CD14-positive monocyte (primary cell): ENCODE data around the gene SERINC1. TPM values are rescaled to one million over a fixed set of nuclear protein-coding genes. Genes with fewer than 3 reads are reported as not detected.

Experiments
- DNase-seq, 3 donors: peaks; one replicate each; pipeline ENCODE4 v3.0.0-alpha.2; 2011 to 2022
- H2AFZ ChIP-seq: 2 replicates; pipeline ENCODE4 v1.6.0; 2012; ENCODE audit warnings: mild to moderate bottlenecking, low read depth, low read length, inconsistent platforms; ENCODE audit not compliant: insufficient read depth, poor library complexity, severe bottlenecking
- H3K27ac ChIP-seq, 2 donors: 1 replicate in 1 of 2; 2 replicates in 1 of 2; pipeline ENCODE4 v1.5.1; 2012 to 2013; ENCODE audit warnings: low read length in 2 of 2, control low read depth in 1 of 2, inconsistent platforms in 1 of 2, low read depth in 1 of 2, mild to moderate bottlenecking in 1 of 2
- H3K27me3 ChIP-seq, 2 donors: one replicate each; pipeline versions ENCODE4 v1.6.0 to v1.6.1; 2011 to 2013; ENCODE audit warnings: low read length in 2 of 2; ENCODE audit not compliant: control insufficient read depth in 2 of 2, insufficient read depth in 2 of 2
- H3K36me3 ChIP-seq, 2 donors: replicated peaks in 1 of 2; 1 replicate in 1 of 2; 2 replicates in 1 of 2; pipeline versions ENCODE4 v1.5.1 to v1.6.1; 2012 to 2013; ENCODE audit warnings: low read length in 2 of 2, control low read depth in 1 of 2, inconsistent platforms in 1 of 2, mild to moderate bottlenecking in 1 of 2; ENCODE audit not compliant: insufficient read depth in 2 of 2, control insufficient read depth in 1 of 2
- H3K4me1 ChIP-seq, 2 donors: 1 replicate in 1 of 2; 2 replicates in 1 of 2; pipeline versions ENCODE4 v1.5.1 to v1.6.1; 2012 to 2013; ENCODE audit warnings: low read length in 2 of 2, control low read depth in 1 of 2, inconsistent platforms in 1 of 2, mild to moderate bottlenecking in 1 of 2, moderate library complexity in 1 of 2; ENCODE audit not compliant: insufficient read depth in 2 of 2, control insufficient read depth in 1 of 2
- H3K4me2 ChIP-seq: replicated peaks from 2 replicates; pipeline ENCODE3; 2012; ENCODE audit warnings: low read length, moderate library complexity, mild to moderate bottlenecking; ENCODE audit not compliant: poor library complexity, severe bottlenecking; ENCODE audit errors: extremely low read depth
- H3K4me3 ChIP-seq, 3 experiments: fragments of 200-600 bp in 1 of 3; sonication (generic) in 1 of 3; replicated peaks in 1 of 3; 1 replicate in 2 of 3; 2 replicates in 1 of 3; pipeline ENCODE4 v1.5.1; 2011 to 2013; ENCODE audit warnings: low read length in 3 of 3, mild to moderate bottlenecking in 3 of 3, control low read depth in 2 of 3, low read depth in 2 of 3, inconsistent platforms in 1 of 3, moderate library complexity in 1 of 3
- H3K79me2 ChIP-seq: 2 replicates; pipeline ENCODE4 v1.6.0; 2012; ENCODE audit warnings: mild to moderate bottlenecking, control low read depth, inconsistent platforms, low read length, moderate library complexity; ENCODE audit not compliant: insufficient read depth
- H3K9ac ChIP-seq: 2 replicates; pipeline ENCODE4 v1.6.0; 2017; ENCODE audit warnings: low read length, mild to moderate bottlenecking; ENCODE audit not compliant: insufficient read depth, poor library complexity, severe bottlenecking
- H3K9me3 ChIP-seq, 2 donors: replicated peaks in 1 of 2; 1 replicate in 1 of 2; 2 replicates in 1 of 2; pipeline versions ENCODE4 v1.5.1 to v1.6.1; 2012 to 2013; ENCODE audit warnings: low read length in 2 of 2, control low read depth in 1 of 2; ENCODE audit not compliant: control insufficient read depth in 1 of 2, insufficient read depth in 1 of 2
- H4K20me1 ChIP-seq: 2 replicates; pipeline ENCODE4 v1.6.0; 2012; ENCODE audit warnings: mild to moderate bottlenecking, low read length, control low read depth, moderate library complexity; ENCODE audit not compliant: insufficient read depth
- H3K27ac Mint-ChIP-seq, 7 donors: one replicate each; pipeline ENCODE4 v1.8.0; 2020; ENCODE audit warnings: mild to moderate bottlenecking in 7 of 7, mixed read lengths in 7 of 7, moderate library complexity in 6 of 7, inconsistent platforms in 2 of 7
- H3K27me3 Mint-ChIP-seq, 3 donors: one replicate each; pipeline ENCODE4 v1.8.0; 2021 to 2022; ENCODE audit warnings: low read depth in 3 of 3, mild to moderate bottlenecking in 3 of 3, mixed read lengths in 3 of 3, moderate library complexity in 3 of 3, inconsistent platforms in 1 of 3
- H3K36me3 Mint-ChIP-seq, 2 donors: one replicate each; pipeline ENCODE4 v1.8.0; 2020; ENCODE audit warnings: mixed read lengths in 2 of 2, inconsistent platforms in 1 of 2, mild to moderate bottlenecking in 1 of 2
- H3K4me1 Mint-ChIP-seq: one replicate; pipeline ENCODE4 v1.8.0; 2020; ENCODE audit warnings: mild to moderate bottlenecking, mixed read lengths
- H3K4me3 Mint-ChIP-seq, 2 donors: one replicate each; pipeline ENCODE4 v1.8.0; 2020; ENCODE audit warnings: mild to moderate bottlenecking in 2 of 2, mixed read lengths in 2 of 2, moderate library complexity in 1 of 2
- H3K9me3 Mint-ChIP-seq, 7 donors: one replicate each; pipeline ENCODE4 v1.8.0; 2020 to 2022; ENCODE audit warnings: mixed read lengths in 7 of 7, mild to moderate bottlenecking in 6 of 7, moderate library complexity in 6 of 7, inconsistent platforms in 2 of 7
- WGBS: methylation state at CpG from one replicate; pipeline ENCODE4 v1.1.5; 2013; ENCODE audit warnings: missing lambda C conversion rate; ENCODE audit not compliant: insufficient coverage; 5-methylcytosine and 5-hydroxymethylcytosine counted together
- intact Hi-C, 2 donors: fragments of 100-400 bp; cut with micrococcal nuclease; formaldehyde crosslinking; loops; one replicate each; pipeline versions ENCODE4 v1.15.0 to v1.15.1; 2023
- polyA plus RNA-seq, 3 donors: library from polyadenylated mRNA; depleted of rRNA in 1 of 3; unstranded in 2 of 3; stranded (reverse) in 1 of 3; fragments of 300-500 nt in 2 of 3; fragments of >200 nt in 1 of 3; fragmentation: Illumina TruSeq in 2 of 3; gene quantifications; 1 replicate in 2 of 3; 2 replicates in 1 of 3; pipeline ENCODE4 v1.2.3, GENCODE V29; 2012 to 2021
- TF ChIP-seq, protein P1 (sequence below): fragments of 200-600 bp; IDR thresholded peaks from one replicate; pipeline ENCODE4 v1.8.0; 2022; ENCODE audit warnings: antibody characterized with exemption, mild to moderate bottlenecking

SERINC1 gene
- polyA plus RNA-seq, 3 donors: 38.9 to 161 (median 125) TPM

DNA sequence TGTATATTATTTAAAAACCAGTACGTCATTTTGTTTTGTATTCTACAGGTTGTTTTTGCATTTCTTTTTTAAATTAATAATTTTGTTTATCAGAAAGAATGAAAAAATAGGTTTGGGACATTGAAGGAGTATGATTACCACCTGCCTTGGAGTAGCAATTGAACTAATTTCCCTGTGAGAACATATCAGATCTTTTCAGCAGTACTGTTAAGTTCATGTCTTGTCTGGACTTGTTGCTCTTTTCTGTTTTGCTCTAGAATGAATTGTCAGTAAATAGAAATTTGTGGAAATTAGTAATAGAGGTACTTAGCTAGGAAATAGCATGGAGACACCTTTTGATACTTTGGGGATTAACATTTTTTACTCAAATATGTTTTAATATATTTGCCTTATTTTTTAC, 47.9 kb downstream of the SERINC1 start:
- Histone ChIP-seq H3K4me1 (peaks cover 0 to 2% of the 10 kb centered on the region in 2 donors), H3K4me3 (no peak overlapping the region), H3K36me3 (peaks cover 11 to 76% of the 10 kb centered on the region in 2 donors), H3K9me3 (no peaks in the 10 kb centered on the region), H3K27me3 (no peaks in the 10 kb centered on the region), H3K79me2 (no peaks in the 10 kb centered on the region), H3K27ac (no peak overlapping the region), H3K4me2 (no peak overlapping the region), H2AFZ (no peak overlapping the region), H3K9ac (no peak overlapping the region), H4K20me1 (no peaks in the 10 kb centered on the region)
- no CpG with 5 or more reads among the region's 1 CpG for WGBS
- Mint-ChIP-seq H3K36me3 (peaks cover 50 to 64% of the 10 kb centered on the region in 2 donors), H3K27me3 (no peaks in the 10 kb centered on the region), H3K9me3 (no peaks in the 10 kb centered on the region), H3K27ac (no peak overlapping the region), H3K4me1 (peaks cover 2% of the 10 kb centered on the region), H3K4me3 (no peak overlapping the region)
- TF ChIP-seq, protein P1, sequence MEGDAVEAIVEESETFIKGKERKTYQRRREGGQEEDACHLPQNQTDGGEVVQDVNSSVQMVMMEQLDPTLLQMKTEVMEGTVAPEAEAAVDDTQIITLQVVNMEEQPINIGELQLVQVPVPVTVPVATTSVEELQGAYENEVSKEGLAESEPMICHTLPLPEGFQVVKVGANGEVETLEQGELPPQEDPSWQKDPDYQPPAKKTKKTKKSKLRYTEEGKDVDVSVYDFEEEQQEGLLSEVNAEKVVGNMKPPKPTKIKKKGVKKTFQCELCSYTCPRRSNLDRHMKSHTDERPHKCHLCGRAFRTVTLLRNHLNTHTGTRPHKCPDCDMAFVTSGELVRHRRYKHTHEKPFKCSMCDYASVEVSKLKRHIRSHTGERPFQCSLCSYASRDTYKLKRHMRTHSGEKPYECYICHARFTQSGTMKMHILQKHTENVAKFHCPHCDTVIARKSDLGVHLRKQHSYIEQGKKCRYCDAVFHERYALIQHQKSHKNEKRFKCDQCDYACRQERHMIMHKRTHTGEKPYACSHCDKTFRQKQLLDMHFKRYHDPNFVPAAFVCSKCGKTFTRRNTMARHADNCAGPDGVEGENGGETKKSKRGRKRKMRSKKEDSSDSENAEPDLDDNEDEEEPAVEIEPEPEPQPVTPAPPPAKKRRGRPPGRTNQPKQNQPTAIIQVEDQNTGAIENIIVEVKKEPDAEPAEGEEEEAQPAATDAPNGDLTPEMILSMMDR: no peak
- intact Hi-C loops: no loop called here
- no peak for DNase-seq

DNA sequence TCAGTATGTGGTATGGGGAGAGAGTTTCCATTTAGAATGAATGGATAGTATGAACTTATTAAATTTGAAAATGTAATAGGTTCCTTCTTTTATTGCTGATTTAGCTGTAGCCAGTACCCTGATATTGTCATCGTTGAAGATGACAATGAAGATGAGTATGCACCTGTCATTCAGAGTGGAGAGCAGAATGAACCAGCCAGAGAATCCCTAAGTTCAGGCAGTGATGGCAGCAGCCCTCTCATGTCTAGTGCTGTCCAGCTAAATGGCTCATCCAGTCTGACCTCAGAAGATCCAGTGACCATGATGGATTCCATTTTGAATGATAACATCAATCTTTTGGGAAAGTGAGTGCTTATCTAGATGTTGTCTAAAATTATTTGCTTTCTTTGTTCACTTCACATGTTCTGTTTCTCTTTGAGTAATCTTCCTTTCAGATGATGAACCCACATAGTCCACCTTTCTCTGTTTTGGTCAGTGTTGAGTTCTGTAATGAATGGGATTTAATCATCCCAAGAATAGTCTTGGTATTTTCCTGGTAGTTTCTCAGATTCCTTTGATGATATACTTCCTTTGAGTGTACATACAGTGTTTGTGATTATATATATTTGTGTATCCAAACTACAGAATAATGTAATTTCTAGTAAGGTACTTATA, 48.9 kb downstream of the SERINC1 start:
- intact Hi-C loops: no loop called here
- no peak overlapping the region for H2AFZ ChIP-seq

More for the DNA sequence above, 48.9 kb downstream of the SERINC1 start:
- Mint-ChIP-seq H3K27ac (no peak overlapping the region), H3K36me3 (peaks cover 50 to 64% of the 10 kb centered on the region in 2 donors), H3K4me3 (no peak overlapping the region), H3K27me3 (no peaks in the 10 kb centered on the region), H3K9me3 (no peaks in the 10 kb centered on the region), H3K4me1 (no peaks in the 10 kb centered on the region)
- Histone ChIP-seq H3K79me2 (no peaks in the 10 kb centered on the region), H3K4me1 (no peaks in the 10 kb centered on the region), H3K27ac (no peak overlapping the region), H3K9me3 (no peaks in the 10 kb centered on the region), H3K36me3 (peaks cover 15 to 80% of the 10 kb centered on the region in 2 donors), H3K4me2 (no peak overlapping the region), H3K27me3 (no peaks in the 10 kb centered on the region), H4K20me1 (no peaks in the 10 kb centered on the region), H3K9ac (no peak overlapping the region), H3K4me3 (no peak overlapping the region)
- 88% methylated on average over 1 of the region's 1 CpG for WGBS
- TF ChIP-seq, protein P1: no peak
- DNase-seq: no peak
